GM18520 (cell line): ENCODE measurements around the gene SUSD1.
"Not testable (repeated sequence)": the region's sequence is repeated elsewhere in the genome, so short reads cannot be mapped to it uniquely, and the experiment has no call there.

Experiments used
- ATAC-seq: cut with Tn5 transposase; IDR thresholded peaks from one replicate; pipeline ENCODE4 v1.9.1; 2021; ENCODE audit not compliant: unreplicated experiment

SUSD1 gene

GRCh38 chr9:112174222-112174964, 704 bp downstream of the SUSD1 start:
- ATAC-seq = peak; percentile 79

- no peak for ATAC-seq
These were observed 1.4 kb downstream of the SUSD1 start for GRCh38 chr9:112173489-112174221.

- no peak for ATAC-seq
These were observed 4.1 kb downstream of the SUSD1 start for GRCh38 chr9:112170968-112171367.

- ATAC-seq = no peak
These were observed 4.9 kb downstream of the SUSD1 start for GRCh38 chr9:112170235-112170634.

GRCh38 chr9:112169368-112169767, 5.7 kb downstream of the SUSD1 start:
- ATAC-seq = no peak

- ATAC-seq = no peak
These were observed 6.9 kb downstream of the SUSD1 start for GRCh38 chr9:112168197-112168596.

GRCh38 chr9:112166176-112167140, 8.6 kb downstream of the SUSD1 start:
- no peak for ATAC-seq

GRCh38 chr9:112162621-112163413, 12.3 kb downstream of the SUSD1 start:
- ATAC-seq = no peak

GRCh38 chr9:112159781-112160180, 15.3 kb downstream of the SUSD1 start:
- ATAC-seq = no peak

GRCh38 chr9:112158656-112159367, 16.3 kb downstream of the SUSD1 start:
- ATAC-seq = no peak

GRCh38 chr9:112157961-112158360, 17.1 kb downstream of the SUSD1 start:
- ATAC-seq = no peak

- no peak for ATAC-seq
These were observed 18.0 kb downstream of the SUSD1 start for GRCh38 chr9:112157087-112157486.

GRCh38 chr9:112149211-112149610, 25.9 kb downstream of the SUSD1 start:
- ATAC-seq = no peak

GRCh38 chr9:112145886-112146285, 29.2 kb downstream of the SUSD1 start:
- ATAC-seq = no peak

GRCh38 chr9:112144807-112145206, 30.3 kb downstream of the SUSD1 start:
- ATAC-seq = no peak

- no peak for ATAC-seq
These were observed 32.7 kb downstream of the SUSD1 start for GRCh38 chr9:112142420-112142819.

- ATAC-seq = no peak
These were observed 34.2 kb downstream of the SUSD1 start for GRCh38 chr9:112140936-112141335.

GRCh38 chr9:112137066-112137465, 38.0 kb downstream of the SUSD1 start:
- no peak for ATAC-seq

GRCh38 chr9:112135706-112136105, 39.4 kb downstream of the SUSD1 start:
- ATAC-seq = no peak

GRCh38 chr9:112133806-112134205, 41.3 kb downstream of the SUSD1 start:
- ATAC-seq = not testable (repeated sequence)
